Choroid plexus epithelial cell (primary cell): ENCODE data around the gene CBFB.
"Not testable (repeated sequence)": the region's sequence is repeated elsewhere in the genome, so short reads cannot be mapped to it uniquely, and the experiment has no call there.

Source experiments
- DNase-seq: peaks from one replicate; pipeline ENCODE4 v3.0.0-alpha.2; 2010; ENCODE audit warnings: low read depth
- H3K4me3 ChIP-seq: 2 replicates; pipeline ENCODE4 v1.5.1; 2011; ENCODE audit warnings: low read depth, mild to moderate bottlenecking, control low read depth, low read length, moderate library complexity
- TF ChIP-seq, protein P1 (sequence below): conservative IDR thresholded peaks from 2 replicates; pipeline ENCODE4 v1.5.1; 2011; ENCODE audit warnings: low read depth, mild to moderate bottlenecking, control low read depth, inconsistent platforms, low read length, moderate library complexity

CBFB gene

GRCh38 chr16:67028696-67029253, at the start of gene CBFB:
CBFB (plus strand) TSS chr16:67029149; CDS start chr16:67029408, 259 bp downstream.
- TF ChIP-seq, protein P1, sequence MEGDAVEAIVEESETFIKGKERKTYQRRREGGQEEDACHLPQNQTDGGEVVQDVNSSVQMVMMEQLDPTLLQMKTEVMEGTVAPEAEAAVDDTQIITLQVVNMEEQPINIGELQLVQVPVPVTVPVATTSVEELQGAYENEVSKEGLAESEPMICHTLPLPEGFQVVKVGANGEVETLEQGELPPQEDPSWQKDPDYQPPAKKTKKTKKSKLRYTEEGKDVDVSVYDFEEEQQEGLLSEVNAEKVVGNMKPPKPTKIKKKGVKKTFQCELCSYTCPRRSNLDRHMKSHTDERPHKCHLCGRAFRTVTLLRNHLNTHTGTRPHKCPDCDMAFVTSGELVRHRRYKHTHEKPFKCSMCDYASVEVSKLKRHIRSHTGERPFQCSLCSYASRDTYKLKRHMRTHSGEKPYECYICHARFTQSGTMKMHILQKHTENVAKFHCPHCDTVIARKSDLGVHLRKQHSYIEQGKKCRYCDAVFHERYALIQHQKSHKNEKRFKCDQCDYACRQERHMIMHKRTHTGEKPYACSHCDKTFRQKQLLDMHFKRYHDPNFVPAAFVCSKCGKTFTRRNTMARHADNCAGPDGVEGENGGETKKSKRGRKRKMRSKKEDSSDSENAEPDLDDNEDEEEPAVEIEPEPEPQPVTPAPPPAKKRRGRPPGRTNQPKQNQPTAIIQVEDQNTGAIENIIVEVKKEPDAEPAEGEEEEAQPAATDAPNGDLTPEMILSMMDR, result no peak
- peak within 1 kb of the TSS; percentile 80 for H3K4me3 ChIP-seq
- peak; percentile 93 for DNase-seq

DNA sequence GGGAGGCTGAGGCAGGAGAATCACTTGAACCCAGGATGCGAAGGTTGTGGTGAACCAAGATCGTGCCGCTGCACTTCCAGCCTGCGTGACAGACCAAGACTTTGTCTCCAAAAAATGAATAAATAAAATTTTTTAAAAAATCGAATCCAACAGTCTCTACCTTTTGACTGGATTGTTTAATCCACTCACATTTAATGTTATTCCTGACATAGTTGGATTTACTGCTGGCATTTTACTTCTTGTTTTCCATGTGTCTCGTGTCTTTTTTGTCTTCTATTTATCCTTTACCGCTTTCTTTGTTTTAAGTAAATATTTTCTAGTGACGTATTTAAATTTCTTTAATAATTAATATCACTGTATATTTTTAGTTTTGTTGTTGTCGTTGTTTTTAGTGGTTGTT, 45.9 kb upstream of the CBFB start:
- no peak overlapping the region for H3K4me3 ChIP-seq
- TF ChIP-seq, protein P1, result no peak
- DNase-seq, result no peak

GRCh38 chr16:66984892-66985311, 44.0 kb upstream of the CBFB start:
- H3K4me3 ChIP-seq, result no peak overlapping the region
- TF ChIP-seq, protein P1, result no peak
- DNase-seq, result no peak

GRCh38 chr16:66986559-66986958, 42.4 kb upstream of the CBFB start:
- TF ChIP-seq, protein P1, result no peak
- no peak for DNase-seq
- no peak overlapping the region for H3K4me3 ChIP-seq

GRCh38 chr16:66988197-66988788, 40.7 kb upstream of the CBFB start, which contains the start of gene CES4A:
CES4A (plus strand) TSS chr16:66988589; CDS start chr16:66988773, 184 bp downstream.
- TF ChIP-seq, protein P1, result no peak
- H3K4me3 ChIP-seq, result no peak within 1 kb of the TSS
- peak; percentile 61 for DNase-seq

GRCh38 chr16:66991545-66992077, 37.3 kb upstream of the CBFB start:
- no peak overlapping the region for H3K4me3 ChIP-seq
- TF ChIP-seq, protein P1, result no peak
- no peak for DNase-seq

- not testable (repeated sequence) for H3K4me3 ChIP-seq, DNase-seq
Observed at GRCh38 chr16:66993558-66993957, 35.4 kb upstream of the CBFB start.
